SK-N-SH (cell line): ENCODE measurements around the gene ANKRD44. TPM values are rescaled to one million over a fixed set of nuclear protein-coding genes. Genes with fewer than 3 reads are reported as not detected.

Source experiments
- CTCF ChIA-PET: fragments of 300-600, 350-600 bp; formaldehyde crosslinking; extraction: SDS; loops from one replicate; lab custom pipeline; 2021; lab: Yijun Ruan, JAX
- POLR2A ChIA-PET: fragments of 350-600 bp; sonication (Branson Sonifier 250); formaldehyde crosslinking; extraction: SDS; loops from one replicate; lab custom pipeline; 2020; ENCODE audit warnings: antibody characterized with exemption, inconsistent platforms; lab: Yijun Ruan, JAX
- DNase-seq: peaks from one replicate; pipeline ENCODE4 v3.0.0; 2012
- H2AFZ ChIP-seq: fragments of 200-600 bp; sonication (generic); 2 replicates; pipeline ENCODE4 v1.8.1; 2016; ENCODE audit warnings: antibody characterized with exemption, mild to moderate bottlenecking, low read depth
- H3F3A ChIP-seq: fragments of 200-600 bp; sonication (generic); replicated peaks from 2 replicates; pipeline ENCODE3; 2016; ENCODE audit warnings: antibody characterized with exemption, mild to moderate bottlenecking; ENCODE audit not compliant: insufficient read depth
- H3K27ac ChIP-seq, 2 experiments: fragments of 200-500 bp in 1 of 2; fragments of 200-600 bp in 1 of 2; sonication (Bioruptor generic) in 1 of 2; sonication (generic), shearing (Covaris generic) in 1 of 2; 2 replicates each; pipeline versions ENCODE4 v1.5.1 to v1.6.1; 2014 to 2016; ENCODE audit warnings: low read depth in 2 of 2, inconsistent platforms in 1 of 2, low read length in 1 of 2, mild to moderate bottlenecking in 1 of 2, mixed read lengths in 1 of 2
- H3K27me3 ChIP-seq: fragments of 200-600 bp; sonication (generic), shearing (Covaris generic); 2 replicates; pipeline ENCODE4 v1.6.1; 2016; ENCODE audit warnings: mixed run types; ENCODE audit not compliant: insufficient read depth
- H3K36me3 ChIP-seq, 2 experiments: fragments of 200-500 bp in 1 of 2; fragments of 200-600 bp in 1 of 2; sonication (Bioruptor generic) in 1 of 2; sonication (generic) in 1 of 2; replicated peaks in 1 of 2; 2 replicates each; pipeline versions ENCODE3 to v1.5.1; 2014 to 2016; ENCODE audit warnings: low read length in 1 of 2, mild to moderate bottlenecking in 1 of 2; ENCODE audit not compliant: insufficient read depth in 2 of 2, control insufficient read depth in 1 of 2
- H3K4me1 ChIP-seq, 2 experiments: fragments of 200-500 bp in 1 of 2; fragments of 200-600 bp in 1 of 2; sonication (Bioruptor generic) in 1 of 2; sonication (generic), shearing (Covaris generic) in 1 of 2; 2 replicates each; pipeline versions ENCODE4 v1.5.1 to v1.6.1; 2014 to 2016; ENCODE audit warnings: low read depth in 1 of 2, low read length in 1 of 2, mixed run types in 1 of 2; ENCODE audit not compliant: insufficient read depth in 2 of 2, control insufficient read depth in 1 of 2
- H3K4me2 ChIP-seq: fragments of 200-600 bp; sonication (generic), shearing (Covaris generic); 2 replicates; pipeline ENCODE4 v1.6.1; 2017; ENCODE audit warnings: mixed run types
- H3K4me3 ChIP-seq, 2 experiments: fragments of 200-500 bp in 1 of 2; fragments of 200-600 bp in 1 of 2; sonication (Bioruptor generic) in 1 of 2; sonication (generic), shearing (Covaris generic) in 1 of 2; 2 replicates each; pipeline versions ENCODE4 v1.5.1 to v1.8.1; 2014 to 2016; ENCODE audit warnings: low read depth in 2 of 2, inconsistent platforms in 1 of 2, low read length in 1 of 2, mild to moderate bottlenecking in 1 of 2, mixed read lengths in 1 of 2, moderate library complexity in 1 of 2
- H3K79me2 ChIP-seq: fragments of 200-600 bp; sonication (generic); 2 replicates; pipeline ENCODE4 v1.8.1; 2017; ENCODE audit warnings: mild to moderate bottlenecking; ENCODE audit not compliant: insufficient read depth
- H3K9ac ChIP-seq: fragments of 200-600 bp; sonication (generic); 2 replicates; pipeline ENCODE4 v1.6.1; 2017; ENCODE audit warnings: mixed run types
- H3K9me2 ChIP-seq: fragments of 200-600 bp; sonication (generic); 2 replicates; pipeline ENCODE4 v1.6.1; 2017; ENCODE audit warnings: mixed run types
- H3K9me3 ChIP-seq: fragments of 200-600 bp; sonication (generic); 2 replicates; pipeline ENCODE4 v1.6.1; 2017; ENCODE audit warnings: mixed run types, mild to moderate bottlenecking, moderate library complexity
- H4K20me1 ChIP-seq: fragments of 200-600 bp; sonication (generic); 2 replicates; pipeline ENCODE4 v1.6.1; 2017; ENCODE audit warnings: mild to moderate bottlenecking, mixed run types; ENCODE audit not compliant: insufficient read depth
- CHD2 ChIP-seq: fragments of 150-350 bp; IDR thresholded peaks from 2 replicates; pipeline ENCODE4 v1.6.1; 2018; ENCODE audit warnings: low read length; ENCODE audit not compliant: partially characterized antibody
- EZH2phosphoT487 ChIP-seq: fragments of 200-600 bp; sonication (generic); IDR thresholded peaks from 2 replicates; pipeline ENCODE4 v1.6.1; 2017; ENCODE audit warnings: low read depth, mixed run types, mild to moderate bottlenecking, antibody characterized with exemption, moderate library complexity, borderline replicate concordance
- FOSL2 ChIP-seq: IDR thresholded peaks from 2 replicates; pipeline ENCODE4 v1.4.0; 2012; ENCODE audit warnings: low read depth, mild to moderate bottlenecking, moderate library complexity, borderline replicate concordance
- JUND ChIP-seq: IDR thresholded peaks from 2 replicates; pipeline ENCODE4 v1.4.0; 2012
- NFIC ChIP-seq: IDR thresholded peaks from 2 replicates; pipeline ENCODE4 v1.4.0; 2012; ENCODE audit warnings: borderline replicate concordance
- NRF1 ChIP-seq: IDR thresholded peaks from 2 replicates; pipeline ENCODE4 v1.6.1; 2012; ENCODE audit warnings: low read depth, mild to moderate bottlenecking, low read length
- POLR2AphosphoS5 ChIP-seq: IDR thresholded peaks from 2 replicates; pipeline ENCODE4 v1.6.1; 2012; ENCODE audit warnings: low read depth, low read length
- RAD21 ChIP-seq: IDR thresholded peaks from 2 replicates; pipeline ENCODE4 v1.6.1; 2012; ENCODE audit warnings: mild to moderate bottlenecking, low read length
- RCOR1 ChIP-seq: fragments of 150-350 bp; IDR thresholded peaks from 2 replicates; pipeline ENCODE4 v1.6.1; 2017; ENCODE audit warnings: antibody characterized with exemption, low read length
- RFX5 ChIP-seq: IDR thresholded peaks from 2 replicates; pipeline ENCODE4 v1.6.1; 2012; ENCODE audit warnings: mild to moderate bottlenecking, improper control_type of control experiment, low read length
- RXRA ChIP-seq: IDR thresholded peaks from 2 replicates; pipeline ENCODE4 v1.4.0; 2012; ENCODE audit warnings: low read depth, mild to moderate bottlenecking, borderline replicate concordance
- TCF12 ChIP-seq: IDR thresholded peaks from 2 replicates; pipeline ENCODE4 v1.4.0; 2012
- TEAD4 ChIP-seq: IDR thresholded peaks from 2 replicates; pipeline ENCODE4 v1.4.0; 2012; ENCODE audit warnings: mild to moderate bottlenecking, borderline replicate concordance; ENCODE audit not compliant: insufficient read depth
- WGBS: methylation state at CpG from one replicate; pipeline ENCODE4 v1.1.6; 2017; ENCODE audit warnings: low lambda C conversion rate; 5-methylcytosine and 5-hydroxymethylcytosine counted together
- polyA plus RNA-seq, 3 experiments: library from polyadenylated mRNA; depleted of rRNA; stranded (reverse); fragments of >200 nt; gene quantifications; 2 replicates each; pipeline ENCODE4 v1.2.3, GENCODE V29; 2012
- TF ChIP-seq, protein P1 (sequence below): fragments of 150-350 bp; IDR thresholded peaks from 2 replicates; pipeline ENCODE4 v1.6.1; 2017; ENCODE audit warnings: antibody characterized with exemption, low read length, low read depth, borderline replicate concordance
- TF ChIP-seq, protein P2 (sequence below): fragments of 200-600 bp; sonication (generic); IDR thresholded peaks from 2 replicates; pipeline ENCODE4 v1.6.1; 2017; ENCODE audit warnings: antibody characterized with exemption, mild to moderate bottlenecking, moderate library complexity
- TF ChIP-seq, protein P3 (sequence below): IDR thresholded peaks from 2 replicates; pipeline ENCODE4 v1.6.1; 2012; ENCODE audit warnings: mild to moderate bottlenecking, low read depth, low read length, moderate library complexity

Gene ANKRD44
- polyA plus RNA-seq, 1 of the 3 experiments (the other 2 are of a cell fraction): 12.5 TPM

DNA sequence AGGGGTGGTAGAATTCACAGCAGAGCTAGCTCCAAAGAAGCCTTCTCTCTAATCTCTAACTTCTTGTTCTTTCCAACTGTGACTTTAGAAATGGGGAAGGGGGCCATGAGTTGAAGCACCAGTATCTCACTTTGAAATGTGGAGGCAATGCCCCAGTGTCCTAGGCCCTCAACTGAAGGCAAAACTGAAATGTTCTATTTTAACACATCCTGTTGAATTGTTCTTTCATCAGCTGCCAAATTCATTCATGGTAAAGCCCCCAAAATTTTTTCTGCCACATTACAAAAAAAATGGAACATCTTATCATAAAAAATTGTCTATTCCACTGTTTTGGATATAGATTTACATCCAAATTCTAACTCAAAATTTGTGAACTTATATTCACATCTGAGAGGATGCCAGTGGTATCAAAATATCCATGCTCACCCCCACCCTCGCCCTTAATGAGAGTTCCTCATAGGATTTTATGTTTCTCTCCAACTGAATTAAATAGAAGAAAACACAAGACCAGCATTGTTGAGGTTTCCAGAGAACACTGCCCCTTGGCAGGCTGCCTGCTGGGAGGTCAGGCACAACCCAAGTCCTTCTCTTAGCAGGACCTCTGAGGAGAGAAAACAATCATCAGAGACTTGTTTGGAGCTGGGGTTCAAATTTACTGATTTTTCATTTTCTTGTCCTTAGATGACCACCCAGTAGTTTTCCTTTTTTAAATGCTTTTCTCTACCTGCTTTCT is 236.7 kb downstream of the ANKRD44 start:
- no peak for DNase-seq
- no peak overlapping the region for H2AFZ ChIP-seq
- no peaks in the 10 kb centered on the region for H3F3A ChIP-seq
- H3K9ac ChIP-seq: no peak overlapping the region
- H3K79me2 ChIP-seq: no peaks in the 10 kb centered on the region
- H3K4me2 ChIP-seq: no peak overlapping the region
- H3K4me3 ChIP-seq: no peak overlapping the region
- no peaks in the 10 kb centered on the region for H3K9me3 ChIP-seq
- TF ChIP-seq, protein P1, sequence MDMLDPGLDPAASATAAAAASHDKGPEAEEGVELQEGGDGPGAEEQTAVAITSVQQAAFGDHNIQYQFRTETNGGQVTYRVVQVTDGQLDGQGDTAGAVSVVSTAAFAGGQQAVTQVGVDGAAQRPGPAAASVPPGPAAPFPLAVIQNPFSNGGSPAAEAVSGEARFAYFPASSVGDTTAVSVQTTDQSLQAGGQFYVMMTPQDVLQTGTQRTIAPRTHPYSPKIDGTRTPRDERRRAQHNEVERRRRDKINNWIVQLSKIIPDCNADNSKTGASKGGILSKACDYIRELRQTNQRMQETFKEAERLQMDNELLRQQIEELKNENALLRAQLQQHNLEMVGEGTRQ: no peak
- TF ChIP-seq, protein P2, sequence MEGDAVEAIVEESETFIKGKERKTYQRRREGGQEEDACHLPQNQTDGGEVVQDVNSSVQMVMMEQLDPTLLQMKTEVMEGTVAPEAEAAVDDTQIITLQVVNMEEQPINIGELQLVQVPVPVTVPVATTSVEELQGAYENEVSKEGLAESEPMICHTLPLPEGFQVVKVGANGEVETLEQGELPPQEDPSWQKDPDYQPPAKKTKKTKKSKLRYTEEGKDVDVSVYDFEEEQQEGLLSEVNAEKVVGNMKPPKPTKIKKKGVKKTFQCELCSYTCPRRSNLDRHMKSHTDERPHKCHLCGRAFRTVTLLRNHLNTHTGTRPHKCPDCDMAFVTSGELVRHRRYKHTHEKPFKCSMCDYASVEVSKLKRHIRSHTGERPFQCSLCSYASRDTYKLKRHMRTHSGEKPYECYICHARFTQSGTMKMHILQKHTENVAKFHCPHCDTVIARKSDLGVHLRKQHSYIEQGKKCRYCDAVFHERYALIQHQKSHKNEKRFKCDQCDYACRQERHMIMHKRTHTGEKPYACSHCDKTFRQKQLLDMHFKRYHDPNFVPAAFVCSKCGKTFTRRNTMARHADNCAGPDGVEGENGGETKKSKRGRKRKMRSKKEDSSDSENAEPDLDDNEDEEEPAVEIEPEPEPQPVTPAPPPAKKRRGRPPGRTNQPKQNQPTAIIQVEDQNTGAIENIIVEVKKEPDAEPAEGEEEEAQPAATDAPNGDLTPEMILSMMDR: no peak
- TF ChIP-seq NFIC (no peak), POLR2AphosphoS5 (no peak), NRF1 (no peak), FOSL2 (no peak), JUND (no peak), RAD21 (no peak), RCOR1 (no peak), TEAD4 (no peak), RXRA (no peak), TCF12 (no peak), CHD2 (no peak), EZH2phosphoT487 (no peak), RFX5 (no peak)
- TF ChIP-seq, protein P3, sequence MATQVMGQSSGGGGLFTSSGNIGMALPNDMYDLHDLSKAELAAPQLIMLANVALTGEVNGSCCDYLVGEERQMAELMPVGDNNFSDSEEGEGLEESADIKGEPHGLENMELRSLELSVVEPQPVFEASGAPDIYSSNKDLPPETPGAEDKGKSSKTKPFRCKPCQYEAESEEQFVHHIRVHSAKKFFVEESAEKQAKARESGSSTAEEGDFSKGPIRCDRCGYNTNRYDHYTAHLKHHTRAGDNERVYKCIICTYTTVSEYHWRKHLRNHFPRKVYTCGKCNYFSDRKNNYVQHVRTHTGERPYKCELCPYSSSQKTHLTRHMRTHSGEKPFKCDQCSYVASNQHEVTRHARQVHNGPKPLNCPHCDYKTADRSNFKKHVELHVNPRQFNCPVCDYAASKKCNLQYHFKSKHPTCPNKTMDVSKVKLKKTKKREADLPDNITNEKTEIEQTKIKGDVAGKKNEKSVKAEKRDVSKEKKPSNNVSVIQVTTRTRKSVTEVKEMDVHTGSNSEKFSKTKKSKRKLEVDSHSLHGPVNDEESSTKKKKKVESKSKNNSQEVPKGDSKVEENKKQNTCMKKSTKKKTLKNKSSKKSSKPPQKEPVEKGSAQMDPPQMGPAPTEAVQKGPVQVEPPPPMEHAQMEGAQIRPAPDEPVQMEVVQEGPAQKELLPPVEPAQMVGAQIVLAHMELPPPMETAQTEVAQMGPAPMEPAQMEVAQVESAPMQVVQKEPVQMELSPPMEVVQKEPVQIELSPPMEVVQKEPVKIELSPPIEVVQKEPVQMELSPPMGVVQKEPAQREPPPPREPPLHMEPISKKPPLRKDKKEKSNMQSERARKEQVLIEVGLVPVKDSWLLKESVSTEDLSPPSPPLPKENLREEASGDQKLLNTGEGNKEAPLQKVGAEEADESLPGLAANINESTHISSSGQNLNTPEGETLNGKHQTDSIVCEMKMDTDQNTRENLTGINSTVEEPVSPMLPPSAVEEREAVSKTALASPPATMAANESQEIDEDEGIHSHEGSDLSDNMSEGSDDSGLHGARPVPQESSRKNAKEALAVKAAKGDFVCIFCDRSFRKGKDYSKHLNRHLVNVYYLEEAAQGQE: no peak
- H3K9me2 ChIP-seq: no peaks in the 10 kb centered on the region
- ChIA-PET POLR2A (no interaction called here), CTCF (interaction anchor here (0.8 to 1.2 kb wide), 2 partner anchors 40 to 238 kb away, joined by 3 read pairs; no protein-coding TSS in a partner anchor)
- no peaks in the 10 kb centered on the region for H4K20me1 ChIP-seq
- no peak overlapping the region; a peak in 1 of 4 replicates for H3K27ac ChIP-seq
- H3K4me1 ChIP-seq: peaks cover 6 to 7% of the 10 kb centered on the region in 2 experiments; a peak in 3 of 4 replicates
- peaks cover 0 to 6% of the 10 kb centered on the region in 2 experiments for H3K36me3 ChIP-seq
- H3K27me3 ChIP-seq: no peaks in the 10 kb centered on the region
- WGBS: 70% methylated on average over 1 of the region's 1 CpG
